Endothelial cell of umbilical vein (primary cell): Measurements from ENCODE around the gene IL15.

Experiments used
- FOS ChIP-seq: IDR thresholded peaks from 2 replicates; pipeline ENCODE4 v1.6.1; 2011; ENCODE audit warnings: mild to moderate bottlenecking, low read length, moderate library complexity, borderline replicate concordance; ENCODE audit not compliant: insufficient read depth
- POLR2A ChIP-seq: IDR thresholded peaks from 2 replicates; pipeline ENCODE4 v1.6.1; 2012; ENCODE audit warnings: low read depth, mild to moderate bottlenecking, control low read depth, low read length
- POLR2AphosphoS5 ChIP-seq: IDR thresholded peaks from 2 replicates; pipeline ENCODE4 v1.6.1; 2012; ENCODE audit warnings: low read depth, mild to moderate bottlenecking, control low read depth, low read length, moderate library complexity; ENCODE audit not compliant: insufficient read depth

DNA sequence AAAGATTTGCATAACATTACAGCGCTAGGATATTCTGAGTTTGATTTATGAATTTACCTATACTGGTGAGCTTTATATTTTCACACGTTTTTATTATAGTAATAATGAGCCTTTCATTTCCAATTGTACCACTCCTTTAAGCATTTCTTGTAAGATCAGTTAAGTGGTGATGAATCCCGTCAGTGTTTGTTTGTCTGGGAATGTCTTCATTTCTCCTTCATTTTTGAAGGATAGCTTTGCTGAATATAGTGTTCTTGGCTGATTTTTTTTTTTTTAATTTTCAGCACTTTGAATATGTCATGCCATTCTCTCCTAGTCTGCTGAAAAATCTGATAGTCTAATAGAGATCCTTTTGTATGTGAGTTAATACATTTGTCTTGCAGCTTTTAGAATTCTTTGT lies 70.1 kb downstream of the IL15 start:
- TF ChIP-seq POLR2AphosphoS5 (no peak), POLR2A (no peak), FOS (no peak)
